Thoracic aorta (tissue), 2 donors: ENCODE results near the gene UBE2N. TPM values are rescaled to one million over a fixed set of nuclear protein-coding genes. Genes with fewer than 3 reads are reported as not detected.
A peak's percentile ranks its signal among the peaks of the same experiment; 100 is the strongest.

Source experiments
- ATAC-seq: fragments of 150-250 bp; one replicate; pipeline ENCODE4 v1.8.0; 2017; ENCODE audit warnings: low read depth; ENCODE audit not compliant: insufficient number of reproducible peaks, low FRiP score
- DNase-seq: peaks from one replicate; pipeline ENCODE4 v3.0.0-alpha.2; 2020; ENCODE audit warnings: low spot score
- H3K27ac ChIP-seq, 2 donors: fragments of 200-600 bp; sonication (generic); 1 replicate in 1 of 2; 2 replicates in 1 of 2; pipeline ENCODE4 v1.5.1; 2016; ENCODE audit warnings: mild to moderate bottlenecking in 2 of 2, moderate library complexity in 2 of 2
- H3K27me3 ChIP-seq: fragments of 200-600 bp; sonication (generic); replicated peaks from 2 replicates; pipeline ENCODE4 v1.6.0; 2016; ENCODE audit warnings: mild to moderate bottlenecking; ENCODE audit not compliant: insufficient read depth
- H3K36me3 ChIP-seq: fragments of 200-600 bp; sonication (generic); one replicate; pipeline ENCODE4 v1.5.1; 2016
- H3K4me1 ChIP-seq, 2 donors: fragments of 200-600 bp; sonication (generic); 1 replicate in 1 of 2; 2 replicates in 1 of 2; pipeline versions ENCODE4 v1.5.1 to v1.6.0; 2016; ENCODE audit warnings: low read depth in 2 of 2, mild to moderate bottlenecking in 1 of 2; ENCODE audit not compliant: control insufficient read depth in 1 of 2
- H3K4me3 ChIP-seq: fragments of 200-600 bp; sonication (generic); 2 replicates; pipeline ENCODE4 v1.5.1; 2016; ENCODE audit warnings: mild to moderate bottlenecking
- H3K9me3 ChIP-seq: fragments of 200-600 bp; sonication (generic); 2 replicates; pipeline ENCODE4 v1.5.1; 2016
- CTCF ChIP-seq: fragments of 200-600 bp; sonication (generic); IDR thresholded peaks from one replicate; pipeline ENCODE4 v1.5.1; 2019; ENCODE audit warnings: antibody characterized with exemption
- total RNA-seq, 2 donors: library from RNA; depleted of rRNA; stranded (reverse); fragments of >200 nt; gene quantifications; one replicate each; pipeline versions ENCODE4 v1.1.0 to v1.2.3, GENCODE V29; 2016

UBE2N gene
- total RNA-seq, 2 donors from 2014 or later: 32.9 to 37.2 TPM

- Histone ChIP-seq H3K4me3 (no peak overlapping the region), H3K9me3 (no peaks in the 10 kb centered on the region), H3K36me3 (no peaks in the 10 kb centered on the region), H3K27me3 (no peaks in the 10 kb centered on the region), H3K27ac (peak overlapping the region in 1 of 2 donors; percentile 28), H3K4me1 (peaks cover 28 to 54% of the 10 kb centered on the region in 2 donors)
- no peak for DNase-seq
- no peak for TF ChIP-seq CTCF
- ATAC-seq: no peak
Observed at GRCh38 chr12:93363841-93364297, 77.9 kb downstream of the UBE2N start.

GRCh38 chr12:93361151-93361919 lies 80.4 kb downstream of the UBE2N start:
- Histone ChIP-seq H3K4me3 (no peak overlapping the region), H3K36me3 (no peaks in the 10 kb centered on the region), H3K27ac (peak overlapping the region; percentile 24 to 54), H3K27me3 (no peaks in the 10 kb centered on the region), H3K9me3 (no peaks in the 10 kb centered on the region), H3K4me1 (peaks cover 29 to 52% of the 10 kb centered on the region in 2 donors)
- ATAC-seq (no peak), DNase-seq (no peak)
- no peak for TF ChIP-seq CTCF

- Histone ChIP-seq H3K9me3 (no peaks in the 10 kb centered on the region), H3K27me3 (no peaks in the 10 kb centered on the region), H3K4me3 (no peak overlapping the region), H3K27ac (peak overlapping the region; percentile 24 to 54), H3K4me1 (peaks cover 23 to 46% of the 10 kb centered on the region in 2 donors), H3K36me3 (no peaks in the 10 kb centered on the region)
- no peak for TF ChIP-seq CTCF
- ATAC-seq (no peak), DNase-seq (no peak)
Observed at GRCh38 chr12:93360688-93361087, 81.1 kb downstream of the UBE2N start.

- no peaks in the 10 kb centered on the region for H3K36me3 ChIP-seq
- TF ChIP-seq CTCF: no peak
- ATAC-seq (no peak), DNase-seq (no peak)
- peaks cover 23 to 36% of the 10 kb centered on the region in 2 donors for H3K4me1 ChIP-seq
- H3K27ac ChIP-seq: peak overlapping the region in 1 of 2 donors; percentile 48
- H3K9me3 ChIP-seq: no peaks in the 10 kb centered on the region
- H3K4me3 ChIP-seq: no peak overlapping the region
- H3K27me3 ChIP-seq: no peaks in the 10 kb centered on the region
Observed at GRCh38 chr12:93358821-93359220, 82.9 kb downstream of the UBE2N start.

GRCh38 chr12:93358058-93358457 lies 83.7 kb downstream of the UBE2N start:
- no peaks in the 10 kb centered on the region for H3K36me3 ChIP-seq
- no peak overlapping the region for H3K4me3 ChIP-seq
- DNase-seq (no peak), ATAC-seq (no peak)
- H3K9me3 ChIP-seq: no peaks in the 10 kb centered on the region
- H3K27me3 ChIP-seq: no peaks in the 10 kb centered on the region
- TF ChIP-seq CTCF: no peak
- H3K27ac ChIP-seq: peak overlapping the region in 1 of 2 donors; percentile 22
- H3K4me1 ChIP-seq: peaks cover 23 to 33% of the 10 kb centered on the region in 2 donors
